ENCODE results near the gene RPS19. TPM values are rescaled to one million over a fixed set of nuclear protein-coding genes. Genes with fewer than 3 reads are reported as not detected.

RPS19 gene
- total RNA-seq, 6 donors from 2014 or later: 677 to 2,013 (median 1,382) TPM

DNA sequence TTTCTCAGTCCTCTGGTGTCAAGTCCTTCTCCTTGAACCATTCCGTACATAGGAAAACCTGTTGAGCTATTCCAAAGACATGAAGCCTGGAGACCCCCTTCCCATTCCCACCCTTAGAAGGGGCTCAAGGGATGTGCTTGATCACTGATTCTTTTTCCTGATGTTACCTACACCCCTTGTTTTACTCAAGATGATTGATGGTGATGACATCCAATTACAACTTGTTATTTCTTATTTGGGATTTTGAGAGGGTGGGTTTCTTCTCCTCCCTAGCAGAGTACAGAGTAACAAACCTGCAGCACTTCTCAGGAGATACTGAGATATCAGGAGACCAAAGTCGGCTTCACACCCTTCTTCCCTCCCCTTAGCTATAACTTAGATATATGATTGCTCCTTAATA is 6.7 kb upstream of the RPS19 start:
- Histone ChIP-seq H3K9me3 (no peaks in the 10 kb centered on the region), H3K27me3 (no peaks in the 10 kb centered on the region), H3K36me3 (no peaks in the 10 kb centered on the region), H3K4me1 (no peaks in the 10 kb centered on the region), H3K27ac (no peak overlapping the region), H3K4me3 (no peak overlapping the region)
- TF ChIP-seq POLR2A (IDR thresholded peaks at IDR 0.05): no peak
- TF ChIP-seq EP300 (IDR thresholded peaks at IDR 0.05): no peak
- no peak for TF ChIP-seq POLR2AphosphoS5 (IDR thresholded peaks at IDR 0.05)
- TF ChIP-seq, protein P1, sequence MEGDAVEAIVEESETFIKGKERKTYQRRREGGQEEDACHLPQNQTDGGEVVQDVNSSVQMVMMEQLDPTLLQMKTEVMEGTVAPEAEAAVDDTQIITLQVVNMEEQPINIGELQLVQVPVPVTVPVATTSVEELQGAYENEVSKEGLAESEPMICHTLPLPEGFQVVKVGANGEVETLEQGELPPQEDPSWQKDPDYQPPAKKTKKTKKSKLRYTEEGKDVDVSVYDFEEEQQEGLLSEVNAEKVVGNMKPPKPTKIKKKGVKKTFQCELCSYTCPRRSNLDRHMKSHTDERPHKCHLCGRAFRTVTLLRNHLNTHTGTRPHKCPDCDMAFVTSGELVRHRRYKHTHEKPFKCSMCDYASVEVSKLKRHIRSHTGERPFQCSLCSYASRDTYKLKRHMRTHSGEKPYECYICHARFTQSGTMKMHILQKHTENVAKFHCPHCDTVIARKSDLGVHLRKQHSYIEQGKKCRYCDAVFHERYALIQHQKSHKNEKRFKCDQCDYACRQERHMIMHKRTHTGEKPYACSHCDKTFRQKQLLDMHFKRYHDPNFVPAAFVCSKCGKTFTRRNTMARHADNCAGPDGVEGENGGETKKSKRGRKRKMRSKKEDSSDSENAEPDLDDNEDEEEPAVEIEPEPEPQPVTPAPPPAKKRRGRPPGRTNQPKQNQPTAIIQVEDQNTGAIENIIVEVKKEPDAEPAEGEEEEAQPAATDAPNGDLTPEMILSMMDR (IDR thresholded peaks at IDR 0.05): no peak
- DNase-seq (no peak), ATAC-seq (ENCODE audit: low FRiP score in 2 of 2) (no peak)
- WGBS, 2 donors: 43 to 63% methylated on average over 2 of the region's 2 CpGs

GRCh38 chr19:41853768-41854167 is 6.3 kb upstream of the RPS19 start:
- H3K4me3 ChIP-seq: no peak overlapping the region
- DNase-seq: no peak
- no peak for ATAC-seq (ENCODE audit: low FRiP score in 2 of 2)
- no peaks in the 10 kb centered on the region for H3K36me3 ChIP-seq
- H3K27me3 ChIP-seq: no peaks in the 10 kb centered on the region
- no peaks in the 10 kb centered on the region for H3K9me3 ChIP-seq
- no peak overlapping the region for H3K27ac ChIP-seq
- WGBS, 2 donors: 42 to 43% methylated on average over 2 of the region's 2 CpGs
- no peaks in the 10 kb centered on the region for H3K4me1 ChIP-seq
- TF ChIP-seq EP300 (IDR thresholded peaks at IDR 0.05) (no peak), POLR2AphosphoS5 (IDR thresholded peaks at IDR 0.05) (no peak), POLR2A (IDR thresholded peaks at IDR 0.05) (no peak)
- TF ChIP-seq, protein P1 (IDR thresholded peaks at IDR 0.05): no peak

DNA sequence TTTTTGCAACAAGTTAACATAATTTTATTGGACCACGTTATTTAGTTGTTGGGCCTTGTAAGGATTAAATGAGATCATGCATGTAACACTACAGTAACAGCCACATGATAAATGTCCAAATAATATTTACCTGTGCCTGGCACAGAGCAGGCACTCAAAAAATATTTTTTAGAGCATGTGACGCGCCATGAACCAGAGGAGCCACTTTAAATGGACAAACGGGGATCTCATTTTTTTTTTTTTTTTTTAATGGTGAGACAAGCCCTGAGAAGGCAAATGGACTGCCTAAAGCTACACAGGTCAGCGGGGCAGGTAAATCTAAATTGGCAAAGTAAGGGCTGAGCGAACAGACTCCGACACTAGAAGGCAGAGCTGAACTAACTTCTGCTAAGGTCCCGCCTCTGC is 840 bp upstream of the RPS19 start:
- Histone ChIP-seq H3K36me3 (peaks cover 4 to 32% (median 24%) of the 10 kb centered on the region in 4 donors), H3K4me1 (peaks cover 31 to 39% (median 34%) of the 10 kb centered on the region in 4 donors), H3K4me3 (peak overlapping the region in 3 of 4 donors; percentile 77 to 97 (median 83)), H3K27me3 (no peaks in the 10 kb centered on the region), H3K27ac (peak overlapping the region; percentile 89 to 98 (median 92)), H3K9me3 (no peaks in the 10 kb centered on the region)
- TF ChIP-seq POLR2A (IDR thresholded peaks at IDR 0.05) (no peak), EP300 (IDR thresholded peaks at IDR 0.05) (no peak), POLR2AphosphoS5 (IDR thresholded peaks at IDR 0.05) (no peak)
- TF ChIP-seq, protein P1 (IDR thresholded peaks at IDR 0.05): no peak
- WGBS, 2 donors: 4% methylated on average over 8 of the region's 8 CpGs
- DNase-seq: no peak
- no peak for ATAC-seq (ENCODE audit: low FRiP score in 2 of 2)

GRCh38 chr19:41860419-41861115 is 512 bp downstream of the RPS19 start:
- 3 to 5% methylated on average over 9 to 29 of the region's 45 CpGs for WGBS, 2 donors
- TF ChIP-seq, protein P1 (IDR thresholded peaks at IDR 0.05): no peak
- no peak for TF ChIP-seq POLR2AphosphoS5 (IDR thresholded peaks at IDR 0.05)
- no peak for TF ChIP-seq EP300 (IDR thresholded peaks at IDR 0.05)
- no peak for TF ChIP-seq POLR2A (IDR thresholded peaks at IDR 0.05)
- Histone ChIP-seq H3K36me3 (peaks cover 12 to 46% (median 37%) of the 10 kb centered on the region in 4 donors), H3K9me3 (no peaks in the 10 kb centered on the region), H3K27ac (peak overlapping the region; percentile 89 to 98 (median 92)), H3K4me3 (peak overlapping the region; percentile 77 to 97 (median 81)), H3K4me1 (peaks cover 31 to 43% (median 34%) of the 10 kb centered on the region in 4 donors), H3K27me3 (no peaks in the 10 kb centered on the region)
- DNase-seq (no peak), ATAC-seq (ENCODE audit: low FRiP score in 2 of 2) (no peak)

All from upper lobe of left lung (tissue), 6 donors.